Activated B cell treated with CpG ODN at 0.5 μM for 24 hours (primary cell): ENCODE data around the gene SERF2. TPM values are rescaled to one million over a fixed set of nuclear protein-coding genes. Genes with fewer than 3 reads are reported as not detected.

ENCODE experiments used
- ATAC-seq: fragments of 200-7000 bp; cut with Tn5 transposase; one replicate; pipeline ENCODE4 v1.10.0; 2021; ENCODE audit warnings: low read depth, mild to moderate bottlenecking, moderate library complexity
- CTCF ChIA-PET: fragments of 350-600 bp; sonication (Branson Sonifier 250); formaldehyde crosslinking; loops from one replicate; lab custom pipeline; 2021; ENCODE audit warnings: antibody characterized with exemption; lab: Charles Lee
- POLR2A ChIA-PET: fragments of 350-600 bp; sonication (Branson Sonifier 250); formaldehyde crosslinking; loops from one replicate; lab custom pipeline; 2021; ENCODE audit warnings: antibody characterized with exemption; lab: Charles Lee
- DNase-seq: peaks from one replicate; pipeline ENCODE4 v3.0.0; 2022
- H3K27ac Mint-ChIP-seq: one replicate; pipeline ENCODE4 v1.8.0; 2020; ENCODE audit warnings: mixed read lengths
- H3K27me3 Mint-ChIP-seq: one replicate; pipeline ENCODE4 v1.8.0; 2021; ENCODE audit warnings: mixed read lengths
- H3K36me3 Mint-ChIP-seq: one replicate; pipeline ENCODE4 v1.8.0; 2021; ENCODE audit warnings: low read depth, mixed read lengths
- H3K4me1 Mint-ChIP-seq: one replicate; pipeline ENCODE4 v1.8.0; 2021; ENCODE audit warnings: mixed read lengths
- H3K4me3 Mint-ChIP-seq: one replicate; pipeline ENCODE4 v1.8.0; 2020; ENCODE audit warnings: mild to moderate bottlenecking, mixed read lengths
- H3K9me3 Mint-ChIP-seq: one replicate; pipeline ENCODE4 v1.8.0; 2020; ENCODE audit warnings: mixed read lengths
- intact Hi-C: fragments of 100-400 bp; cut with micrococcal nuclease; formaldehyde crosslinking; loops from one replicate; pipeline ENCODE4 v1.15.1; 2024
- total RNA-seq: library from RNA; stranded (reverse); gene quantifications from 2 replicates; pipeline ENCODE4 v1.2.3, GENCODE V29; 2022
- TF ChIP-seq, protein P1 (sequence below): fragments of 200-600 bp; IDR thresholded peaks from one replicate; pipeline ENCODE4 v1.8.0; 2022; ENCODE audit warnings: antibody characterized with exemption, mild to moderate bottlenecking

SERF2 gene
- total RNA-seq, 1 donor from 2014 or later: 601 TPM

DNA sequence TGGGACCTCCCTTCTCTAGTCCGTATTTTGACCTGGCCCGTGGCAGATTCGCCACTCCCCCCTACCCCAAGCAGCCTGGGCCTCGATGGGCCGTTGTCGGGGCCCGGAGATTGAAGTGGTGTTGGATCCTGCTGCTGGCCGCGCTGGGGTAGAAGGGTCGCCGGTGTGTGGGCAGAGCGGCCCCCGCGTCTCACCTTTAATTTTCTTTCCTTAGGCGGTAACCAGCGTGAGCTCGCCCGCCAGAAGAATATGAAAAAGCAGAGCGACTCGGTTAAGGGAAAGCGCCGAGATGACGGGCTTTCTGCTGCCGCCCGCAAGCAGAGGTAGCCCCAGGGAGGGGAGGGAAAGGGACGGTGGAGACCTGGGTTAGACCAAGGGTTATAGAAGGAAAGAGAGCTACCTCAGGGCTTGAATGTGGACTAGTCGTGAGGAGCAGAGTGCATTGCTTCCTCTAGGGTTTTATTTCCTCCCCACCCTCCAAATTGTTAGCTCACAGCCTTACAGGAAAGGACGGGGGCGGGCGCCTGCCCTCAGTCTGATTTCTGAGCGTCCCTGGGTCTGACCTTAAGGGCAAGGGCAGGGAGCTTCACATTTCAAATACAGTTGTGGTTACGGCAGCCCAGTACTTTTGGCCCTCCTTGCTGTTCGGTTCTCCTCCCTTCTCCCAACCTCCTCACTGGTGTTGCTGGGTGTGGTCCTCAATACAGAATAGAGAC lies 799 bp downstream of the SERF2 start:
- DNase-seq (no peak), ATAC-seq (no peak)
- Mint-ChIP-seq H3K27ac (peak overlapping the region; percentile 97), H3K4me1 (peaks cover 79% of the 10 kb centered on the region), H3K36me3 (peaks cover 53% of the 10 kb centered on the region), H3K27me3 (no peaks in the 10 kb centered on the region), H3K9me3 (no peaks in the 10 kb centered on the region), H3K4me3 (peak overlapping the region; percentile 98)
- intact Hi-C loops: loop anchor here (1.0 to 5.0 kb wide), 4 partner anchors 7 to 46 kb away; partner anchors contain the start of genes HYPK, MFAP1, PDIA3 and SERINC4
- TF ChIP-seq, protein P1, sequence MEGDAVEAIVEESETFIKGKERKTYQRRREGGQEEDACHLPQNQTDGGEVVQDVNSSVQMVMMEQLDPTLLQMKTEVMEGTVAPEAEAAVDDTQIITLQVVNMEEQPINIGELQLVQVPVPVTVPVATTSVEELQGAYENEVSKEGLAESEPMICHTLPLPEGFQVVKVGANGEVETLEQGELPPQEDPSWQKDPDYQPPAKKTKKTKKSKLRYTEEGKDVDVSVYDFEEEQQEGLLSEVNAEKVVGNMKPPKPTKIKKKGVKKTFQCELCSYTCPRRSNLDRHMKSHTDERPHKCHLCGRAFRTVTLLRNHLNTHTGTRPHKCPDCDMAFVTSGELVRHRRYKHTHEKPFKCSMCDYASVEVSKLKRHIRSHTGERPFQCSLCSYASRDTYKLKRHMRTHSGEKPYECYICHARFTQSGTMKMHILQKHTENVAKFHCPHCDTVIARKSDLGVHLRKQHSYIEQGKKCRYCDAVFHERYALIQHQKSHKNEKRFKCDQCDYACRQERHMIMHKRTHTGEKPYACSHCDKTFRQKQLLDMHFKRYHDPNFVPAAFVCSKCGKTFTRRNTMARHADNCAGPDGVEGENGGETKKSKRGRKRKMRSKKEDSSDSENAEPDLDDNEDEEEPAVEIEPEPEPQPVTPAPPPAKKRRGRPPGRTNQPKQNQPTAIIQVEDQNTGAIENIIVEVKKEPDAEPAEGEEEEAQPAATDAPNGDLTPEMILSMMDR: no peak
- ChIA-PET CTCF (interaction anchor here (1.0 to 5.7 kb wide), 3 partner anchors 12 to 23 kb away, joined by 3 to 49 read pairs (median 4); partner anchors contain the start of gene ELL3), POLR2A (interaction anchor here (0.6 to 18.0 kb wide), 10 partner anchors 7 to 422 kb away, joined by 3 to 509 read pairs (median 10); partner anchors contain the start of genes ELL3, HYPK, MFAP1 and PDIA3)

DNA sequence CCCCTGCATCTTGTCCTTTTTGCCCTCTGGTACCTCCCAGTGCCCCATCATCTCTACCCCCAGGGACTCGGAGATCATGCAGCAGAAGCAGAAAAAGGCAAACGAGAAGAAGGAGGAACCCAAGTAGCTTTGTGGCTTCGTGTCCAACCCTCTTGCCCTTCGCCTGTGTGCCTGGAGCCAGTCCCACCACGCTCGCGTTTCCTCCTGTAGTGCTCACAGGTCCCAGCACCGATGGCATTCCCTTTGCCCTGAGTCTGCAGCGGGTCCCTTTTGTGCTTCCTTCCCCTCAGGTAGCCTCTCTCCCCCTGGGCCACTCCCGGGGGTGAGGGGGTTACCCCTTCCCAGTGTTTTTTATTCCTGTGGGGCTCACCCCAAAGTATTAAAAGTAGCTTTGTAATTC lies 1.5 kb downstream of the SERF2 start:
- H3K27ac Mint-ChIP-seq: peak overlapping the region; percentile 97
- H3K9me3 Mint-ChIP-seq: no peaks in the 10 kb centered on the region
- peaks cover 79% of the 10 kb centered on the region for H3K4me1 Mint-ChIP-seq
- DNase-seq: no peak
- CTCF ChIA-PET: interaction anchor here (1.0 kb wide), 1 partner anchor 13 kb away, joined by 3 read pairs; no protein-coding TSS in a partner anchor
- TF ChIP-seq, protein P1: no peak
- H3K4me3 Mint-ChIP-seq: peak overlapping the region; percentile 98
- intact Hi-C loops: loop anchor here (5.0 kb wide), 1 partner anchor 46 kb away; the partner anchor contains the start of gene PDIA3
- peaks cover 59% of the 10 kb centered on the region for H3K36me3 Mint-ChIP-seq
- POLR2A ChIA-PET: interaction anchor here (0.8 to 18.0 kb wide), 6 partner anchors 16 to 47 kb away, joined by 3 to 509 read pairs (median 15); partner anchors contain the start of genes ELL3, MFAP1 and PDIA3
- no peak for ATAC-seq
- H3K27me3 Mint-ChIP-seq: no peaks in the 10 kb centered on the region

DNA sequence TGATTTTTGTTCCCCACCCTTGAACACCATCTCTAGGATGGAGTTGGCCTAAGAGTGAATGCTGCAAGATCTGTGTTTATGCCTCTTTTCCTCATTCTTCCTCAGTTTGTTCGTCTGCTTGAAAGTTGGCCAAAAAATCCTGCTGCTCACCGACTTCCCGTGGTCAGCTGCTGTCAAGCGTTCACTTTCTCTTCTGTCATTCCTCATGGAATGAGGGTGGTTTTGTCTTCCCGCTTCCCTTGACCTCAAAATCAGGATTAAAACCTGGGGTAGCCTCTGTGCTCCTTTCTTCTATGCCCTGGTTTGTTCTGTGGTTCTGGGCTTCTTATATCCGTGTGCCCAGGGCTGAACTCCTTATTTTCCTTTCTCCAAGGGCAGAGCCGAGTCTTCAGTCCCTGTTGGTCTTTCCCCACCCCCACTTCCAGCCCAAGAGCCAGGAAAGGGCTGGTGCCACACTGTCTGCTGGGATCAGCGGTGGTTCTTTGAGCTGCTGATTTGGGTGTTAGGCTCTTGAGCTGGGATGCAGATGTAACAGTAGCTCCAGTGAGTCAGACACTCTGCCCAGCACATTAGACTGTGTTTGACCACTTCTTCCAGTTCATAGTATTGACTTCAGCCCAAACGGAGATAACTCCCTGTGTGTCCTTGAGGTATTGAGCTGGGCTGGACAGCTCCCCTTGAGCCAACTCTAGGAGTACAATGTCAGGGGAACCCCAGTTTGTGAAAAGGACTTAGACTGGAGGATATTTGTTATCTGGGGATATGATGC lies 2.3 kb downstream of the SERF2 start:
- Mint-ChIP-seq H3K36me3 (peaks cover 67% of the 10 kb centered on the region), H3K9me3 (no peaks in the 10 kb centered on the region), H3K27me3 (no peaks in the 10 kb centered on the region), H3K4me1 (peaks cover 79% of the 10 kb centered on the region), H3K4me3 (peak overlapping the region; percentile 98), H3K27ac (no peak overlapping the region)
- ChIA-PET CTCF (interaction anchor here (1.2 to 1.5 kb wide), 2 partner anchors 17 to 24 kb away, joined by 3 to 5 read pairs; partner anchors contain the start of gene ELL3), POLR2A (interaction anchor here (2.1 to 18.0 kb wide), 3 partner anchors 15 to 30 kb away, joined by 14 to 509 read pairs (median 55); partner anchors contain the start of genes ELL3 and MFAP1)
- intact Hi-C loops: loop anchor here (5.0 kb wide), 1 partner anchor 47 kb away; the partner anchor contains the start of gene PDIA3
- TF ChIP-seq, protein P1: no peak
- no peak for DNase-seq
- ATAC-seq: no peak

DNA sequence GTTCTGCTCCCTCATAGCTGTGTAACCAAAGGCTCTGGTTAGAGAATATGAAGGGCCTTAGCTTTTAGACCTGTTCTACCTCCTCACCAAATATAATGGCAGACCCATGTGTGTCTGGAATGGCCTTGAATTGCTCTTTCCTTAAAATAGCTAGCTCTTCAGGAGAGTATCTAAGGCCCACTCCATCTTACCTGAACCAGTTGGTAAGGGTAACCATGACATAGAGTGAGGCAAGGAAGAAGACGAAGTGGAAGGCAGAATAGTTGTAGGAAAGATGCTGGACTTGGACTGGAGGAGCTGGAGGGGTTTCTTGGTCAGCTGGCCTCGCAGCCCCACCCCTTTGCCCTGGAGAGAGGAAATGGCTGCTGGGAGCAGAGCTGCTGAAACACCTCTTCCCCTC lies 3.1 kb downstream of the SERF2 start:
- Mint-ChIP-seq H3K9me3 (peaks cover under 1% of the 10 kb centered on the region), H3K4me1 (peaks cover 79% of the 10 kb centered on the region), H3K4me3 (no peak overlapping the region), H3K27me3 (no peaks in the 10 kb centered on the region), H3K36me3 (peaks cover 73% of the 10 kb centered on the region), H3K27ac (peak overlapping the region; percentile 41)
- CTCF ChIA-PET: interaction anchor here (1.2 to 1.5 kb wide), 2 partner anchors 18 to 25 kb away, joined by 3 to 5 read pairs; partner anchors contain the start of gene ELL3
- POLR2A ChIA-PET: interaction anchor here (0.8 to 18.0 kb wide), 3 partner anchors 9 to 21 kb away, joined by 3 to 509 read pairs (median 55); partner anchors contain the start of gene ELL3
- intact Hi-C loops: no loop called here
- TF ChIP-seq, protein P1: no peak
- DNase-seq (no peak), ATAC-seq (no peak)
